Measurements from ENCODE around the gene OLFM1. TPM values are rescaled to one million over a fixed set of nuclear protein-coding genes. Genes with fewer than 3 reads are reported as not detected.
"Not testable (repeated sequence)": the region's sequence is repeated elsewhere in the genome, so short reads cannot be mapped to it uniquely, and the experiment has no call there.

Gene OLFM1
- total RNA-seq, 1 donor: 4.4 TPM

GRCh38 chr9:135101486-135101885 lies 14.0 kb downstream of the OLFM1 start:
- Histone ChIP-seq H3K4me3 (ENCODE audit: low read length) (no peak overlapping the region), H3K9me3 (ENCODE audit: low read depth, low read length) (no peaks in the 10 kb centered on the region), H3K27me3 (ENCODE audit: insufficient read depth, low read length) (no peaks in the 10 kb centered on the region)

GRCh38 chr9:135101926-135102325 lies 14.5 kb downstream of the OLFM1 start:
- no peak overlapping the region for H3K4me3 ChIP-seq (ENCODE audit: low read length)
- no peaks in the 10 kb centered on the region for H3K9me3 ChIP-seq (ENCODE audit: low read depth, low read length)
- H3K4me1 ChIP-seq (ENCODE audit: insufficient read depth, low read length): no peaks in the 10 kb centered on the region
- H3K27me3 ChIP-seq (ENCODE audit: insufficient read depth, low read length): no peaks in the 10 kb centered on the region

More at GRCh38 chr9:135101486-135101885, 14.0 kb downstream of the OLFM1 start:
- H3K4me1 ChIP-seq (ENCODE audit: insufficient read depth, low read length): no peaks in the 10 kb centered on the region

- H3K4me3 ChIP-seq (ENCODE audit: low read length): no peak overlapping the region
- no peaks in the 10 kb centered on the region for H3K9me3 ChIP-seq (ENCODE audit: low read depth, low read length)
- H3K27me3 ChIP-seq (ENCODE audit: insufficient read depth, low read length): no peaks in the 10 kb centered on the region
- no peaks in the 10 kb centered on the region for H3K4me1 ChIP-seq (ENCODE audit: insufficient read depth, low read length)
Measured at GRCh38 chr9:135102331-135102730, 14.9 kb downstream of the OLFM1 start.

GRCh38 chr9:135103001-135103446 lies 15.6 kb downstream of the OLFM1 start:
- H3K27me3 ChIP-seq (ENCODE audit: insufficient read depth, low read length): no peaks in the 10 kb centered on the region
- no peaks in the 10 kb centered on the region for H3K4me1 ChIP-seq (ENCODE audit: insufficient read depth, low read length)
- no peaks in the 10 kb centered on the region for H3K9me3 ChIP-seq (ENCODE audit: low read depth, low read length)
- H3K4me3 ChIP-seq (ENCODE audit: low read length): no peak overlapping the region

- Histone ChIP-seq H3K27me3 (ENCODE audit: insufficient read depth, low read length) (no peaks in the 10 kb centered on the region), H3K4me3 (ENCODE audit: low read length) (no peak overlapping the region), H3K4me1 (ENCODE audit: insufficient read depth, low read length) (no peaks in the 10 kb centered on the region), H3K9me3 (ENCODE audit: low read depth, low read length) (no peaks in the 10 kb centered on the region)
Measured at GRCh38 chr9:135103931-135104639, 16.6 kb downstream of the OLFM1 start.

GRCh38 chr9:135104761-135105160 lies 17.3 kb downstream of the OLFM1 start:
- Histone ChIP-seq H3K9me3 (ENCODE audit: low read depth, low read length) (no peaks in the 10 kb centered on the region), H3K27me3 (ENCODE audit: insufficient read depth, low read length) (no peaks in the 10 kb centered on the region), H3K4me3 (ENCODE audit: low read length) (no peak overlapping the region), H3K4me1 (ENCODE audit: insufficient read depth, low read length) (no peaks in the 10 kb centered on the region)

GRCh38 chr9:135105211-135105745 lies 17.8 kb downstream of the OLFM1 start:
- Histone ChIP-seq H3K4me3 (ENCODE audit: low read length) (no peak overlapping the region), H3K4me1 (ENCODE audit: insufficient read depth, low read length) (no peaks in the 10 kb centered on the region), H3K27me3 (ENCODE audit: insufficient read depth, low read length) (no peaks in the 10 kb centered on the region), H3K9me3 (ENCODE audit: low read depth, low read length) (no peaks in the 10 kb centered on the region)

- Histone ChIP-seq H3K27me3 (ENCODE audit: insufficient read depth, low read length) (no peaks in the 10 kb centered on the region), H3K9me3 (ENCODE audit: low read depth, low read length) (no peaks in the 10 kb centered on the region), H3K4me3 (ENCODE audit: low read length) (no peak overlapping the region), H3K4me1 (ENCODE audit: insufficient read depth, low read length) (no peaks in the 10 kb centered on the region)
Measured at GRCh38 chr9:135105938-135106491, 18.5 kb downstream of the OLFM1 start.

- Histone ChIP-seq H3K4me3 (ENCODE audit: low read length) (no peak overlapping the region), H3K9me3 (ENCODE audit: low read depth, low read length) (no peaks in the 10 kb centered on the region), H3K4me1 (ENCODE audit: insufficient read depth, low read length) (no peaks in the 10 kb centered on the region), H3K27me3 (ENCODE audit: insufficient read depth, low read length) (no peaks in the 10 kb centered on the region)
Measured at GRCh38 chr9:135106551-135107270, 19.2 kb downstream of the OLFM1 start.

GRCh38 chr9:135107581-135108235 lies 20.2 kb downstream of the OLFM1 start:
- H3K4me1 ChIP-seq (ENCODE audit: insufficient read depth, low read length): no peaks in the 10 kb centered on the region
- H3K9me3 ChIP-seq (ENCODE audit: low read depth, low read length): no peaks in the 10 kb centered on the region
- no peak overlapping the region for H3K4me3 ChIP-seq (ENCODE audit: low read length)
- H3K27me3 ChIP-seq (ENCODE audit: insufficient read depth, low read length): no peaks in the 10 kb centered on the region

GRCh38 chr9:135108831-135109510 lies 21.5 kb downstream of the OLFM1 start:
- Histone ChIP-seq H3K4me1 (ENCODE audit: insufficient read depth, low read length) (no peaks in the 10 kb centered on the region), H3K27me3 (ENCODE audit: insufficient read depth, low read length) (no peaks in the 10 kb centered on the region), H3K9me3 (ENCODE audit: low read depth, low read length) (no peaks in the 10 kb centered on the region), H3K4me3 (ENCODE audit: low read length) (no peak overlapping the region)

- Histone ChIP-seq H3K27me3 (ENCODE audit: insufficient read depth, low read length) (no peaks in the 10 kb centered on the region), H3K9me3 (ENCODE audit: low read depth, low read length) (no peaks in the 10 kb centered on the region), H3K4me1 (ENCODE audit: insufficient read depth, low read length) (no peaks in the 10 kb centered on the region), H3K4me3 (ENCODE audit: low read length) (no peak overlapping the region)
Measured at GRCh38 chr9:135109650-135110049, 22.2 kb downstream of the OLFM1 start.

- H3K4me1 ChIP-seq (ENCODE audit: insufficient read depth, low read length): no peaks in the 10 kb centered on the region
- H3K27me3 ChIP-seq (ENCODE audit: insufficient read depth, low read length): no peaks in the 10 kb centered on the region
- no peak overlapping the region for H3K4me3 ChIP-seq (ENCODE audit: low read length)
- no peaks in the 10 kb centered on the region for H3K9me3 ChIP-seq (ENCODE audit: low read depth, low read length)
Measured at GRCh38 chr9:135110416-135110815, 22.9 kb downstream of the OLFM1 start.

GRCh38 chr9:135111600-135111999 lies 24.1 kb downstream of the OLFM1 start:
- H3K4me3 ChIP-seq (ENCODE audit: low read length); H3K27me3 ChIP-seq (ENCODE audit: insufficient read depth, low read length); H3K9me3 ChIP-seq (ENCODE audit: low read depth, low read length); H3K4me1 ChIP-seq (ENCODE audit: insufficient read depth, low read length): not testable (repeated sequence)
